NCI-H82 (cell line): Measurements from ENCODE around the gene TOX2.
"Not testable (repeated sequence)": the region's sequence is repeated elsewhere in the genome, so short reads cannot be mapped to it uniquely, and the experiment has no call there.

Experiments used
- DNase-seq: peaks from one replicate; lab custom pipeline; 2025; lab: John Stamatoyannopoulos, UW

The TOX2 gene

GRCh38 chr20:44033344-44033743 is 118.7 kb downstream of the TOX2 start:
- DNase-seq = no peak

GRCh38 chr20:44033873-44034272 is 119.2 kb downstream of the TOX2 start:
- DNase-seq = no peak

- DNase-seq = no peak
These were observed 119.8 kb downstream of the TOX2 start for GRCh38 chr20:44034451-44034850.

GRCh38 chr20:44034965-44035635 is 120.4 kb downstream of the TOX2 start:
- no peak for DNase-seq

GRCh38 chr20:44035924-44036323 is 121.3 kb downstream of the TOX2 start:
- no peak for DNase-seq

- no peak for DNase-seq
These were observed 121.8 kb downstream of the TOX2 start for GRCh38 chr20:44036441-44036840.

- DNase-seq = peak; percentile 49
These were observed 124.0 kb downstream of the TOX2 start for GRCh38 chr20:44038681-44039123.

- no peak for DNase-seq
These were observed 124.5 kb downstream of the TOX2 start for GRCh38 chr20:44039147-44039546.

- DNase-seq = no peak
These were observed 125.1 kb downstream of the TOX2 start for GRCh38 chr20:44039741-44040140.

GRCh38 chr20:44040202-44040915 is 125.7 kb downstream of the TOX2 start:
- DNase-seq = no peak

GRCh38 chr20:44041001-44041400 is 126.3 kb downstream of the TOX2 start:
- no peak for DNase-seq

- DNase-seq = not testable (repeated sequence)
These were observed 130.1 kb downstream of the TOX2 start for GRCh38 chr20:44044712-44045111.

GRCh38 chr20:44050327-44050726 is 135.7 kb downstream of the TOX2 start:
- DNase-seq = no peak

- no peak for DNase-seq
These were observed 136.4 kb downstream of the TOX2 start for GRCh38 chr20:44050925-44051660.

- no peak for DNase-seq
These were observed 137.0 kb downstream of the TOX2 start for GRCh38 chr20:44051661-44052000.

- no peak for DNase-seq
These were observed 137.5 kb downstream of the TOX2 start for GRCh38 chr20:44052166-44052565.

GRCh38 chr20:44053046-44053445 is 138.4 kb downstream of the TOX2 start:
- DNase-seq = no peak

GRCh38 chr20:44054118-44054517 is 139.5 kb downstream of the TOX2 start:
- DNase-seq = no peak

- no peak for DNase-seq
These were observed 140.2 kb downstream of the TOX2 start for GRCh38 chr20:44054849-44055248.

- peak; percentile 45 for DNase-seq
These were observed 141.5 kb downstream of the TOX2 start for GRCh38 chr20:44056010-44056698.

- DNase-seq = no peak
These were observed 143.3 kb downstream of the TOX2 start for GRCh38 chr20:44057698-44058675.
